ENCODE results near the gene C19orf12. TPM values are rescaled to one million over a fixed set of nuclear protein-coding genes. Genes with fewer than 3 reads are reported as not detected.
A peak's percentile ranks its signal among the peaks of the same experiment; 100 is the strongest.

The C19orf12 gene
- total RNA-seq, 1 experiment from 2014 or later, result 17.5 TPM

DNA sequence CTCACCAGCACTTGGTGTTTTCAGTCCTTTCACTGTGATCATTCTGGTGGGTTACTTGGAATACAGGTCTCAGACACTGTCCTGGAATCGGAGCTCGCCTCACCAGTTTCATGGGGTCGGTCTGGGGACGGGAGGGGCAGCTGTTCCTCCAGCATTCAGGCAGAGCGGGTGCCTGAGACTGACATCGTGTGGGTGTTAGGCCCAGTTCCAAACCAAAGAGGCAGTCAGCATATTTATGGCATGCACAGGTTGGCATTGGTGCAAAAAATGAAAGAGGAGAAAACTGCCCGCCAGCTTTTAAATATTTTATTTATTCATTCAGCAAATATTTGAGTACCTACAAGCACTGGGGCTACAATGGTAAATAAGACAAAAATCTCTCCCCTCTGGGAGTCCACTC is 29.7 kb downstream of the C19orf12 start:
- Histone ChIP-seq H3K23me2 (ENCODE audit: insufficient read length, low read depth, low read length, poor library complexity, severe bottlenecking) (no peaks in the 10 kb centered on the region), H3K23ac (ENCODE audit: insufficient read length, low read depth, low read length) (no peak overlapping the region), H4K5ac (ENCODE audit: insufficient read length, low read depth, low read length) (no peak overlapping the region), H4K20me1 (ENCODE audit: control insufficient read depth, insufficient read depth, insufficient read length) (no peaks in the 10 kb centered on the region), H2BK20ac (ENCODE audit: low read depth, low read length, poor library complexity, severe bottlenecking) (no peak overlapping the region), H2BK120ac (ENCODE audit: low read depth, low read length, poor library complexity, severe bottlenecking) (no peak overlapping the region), H3T11ph (ENCODE audit: low read length) (no peak overlapping the region), H3K4me2 (ENCODE audit: insufficient read depth, insufficient read length, low read length) (no peak overlapping the region), H3K4me1 (ENCODE audit: insufficient read depth, low read length) (no peaks in the 10 kb centered on the region), H3K4ac (ENCODE audit: low read depth, low read length) (no peak overlapping the region), H3K79me2 (ENCODE audit: insufficient read depth, low read length) (no peaks in the 10 kb centered on the region), H3K18ac (ENCODE audit: insufficient read length, low read depth, low read length) (no peak overlapping the region), H3K56ac (ENCODE audit: insufficient read length, low read depth, low read length) (no peak overlapping the region), H2BK15ac (ENCODE audit: low read depth, low read length) (no peak overlapping the region), H3K27me3 (ENCODE audit: insufficient read depth, low read length) (no peaks in the 10 kb centered on the region), H3K27ac (ENCODE audit: insufficient read length, low read depth, low read length) (no peak overlapping the region), H2AFZ (ENCODE audit: low read length) (no peak overlapping the region), H2AK5ac (ENCODE audit: insufficient read length, low read length) (no peak overlapping the region), H3K79me1 (ENCODE audit: insufficient read depth, low read depth, low read length, poor library complexity, severe bottlenecking) (no peaks in the 10 kb centered on the region), H3K9ac (ENCODE audit: extremely low read depth, insufficient read length, low read length) (no peak overlapping the region), H4K91ac (ENCODE audit: insufficient read length, low read depth, low read length) (no peak overlapping the region), H2BK5ac (ENCODE audit: insufficient read length, low read length) (no peak overlapping the region), H3K14ac (ENCODE audit: insufficient read depth, low read length) (no peak overlapping the region), H4K8ac (replicated peaks; ENCODE audit: insufficient read length, low read depth, low read length) (no peak overlapping the region), H3K9me3 (ENCODE audit: control insufficient read depth, low read depth, low read length) (no peaks in the 10 kb centered on the region), H2BK12ac (ENCODE audit: insufficient read length, low read depth, low read length) (no peak overlapping the region)
- Mint-ChIP-seq H3K27me3 (ENCODE audit: low read depth) (peaks cover 1% of the 10 kb centered on the region; the same call in 1 of the 2 replicates), H3K36me3 (ENCODE audit: insufficient read depth in 1 of 3, low read depth in 3 of 3) (peaks cover 0 to 4% (median 4%) of the 10 kb centered on the region in 3 experiments; a peak in 3 of 7 replicates), H3K4me1 (peaks cover 8 to 13% of the 10 kb centered on the region in 2 experiments), H3K4me3 (no peak overlapping the region), H3K27ac (peak overlapping the region in 1 of 3 experiments; percentile 92; a peak in 1 of 7 replicates), H3K9me3 (peaks cover 3 to 18% of the 10 kb centered on the region in 2 experiments; a peak in 4 of 5 replicates)
- no peak for DNase-seq
- TF ChIP-seq, protein P1, sequence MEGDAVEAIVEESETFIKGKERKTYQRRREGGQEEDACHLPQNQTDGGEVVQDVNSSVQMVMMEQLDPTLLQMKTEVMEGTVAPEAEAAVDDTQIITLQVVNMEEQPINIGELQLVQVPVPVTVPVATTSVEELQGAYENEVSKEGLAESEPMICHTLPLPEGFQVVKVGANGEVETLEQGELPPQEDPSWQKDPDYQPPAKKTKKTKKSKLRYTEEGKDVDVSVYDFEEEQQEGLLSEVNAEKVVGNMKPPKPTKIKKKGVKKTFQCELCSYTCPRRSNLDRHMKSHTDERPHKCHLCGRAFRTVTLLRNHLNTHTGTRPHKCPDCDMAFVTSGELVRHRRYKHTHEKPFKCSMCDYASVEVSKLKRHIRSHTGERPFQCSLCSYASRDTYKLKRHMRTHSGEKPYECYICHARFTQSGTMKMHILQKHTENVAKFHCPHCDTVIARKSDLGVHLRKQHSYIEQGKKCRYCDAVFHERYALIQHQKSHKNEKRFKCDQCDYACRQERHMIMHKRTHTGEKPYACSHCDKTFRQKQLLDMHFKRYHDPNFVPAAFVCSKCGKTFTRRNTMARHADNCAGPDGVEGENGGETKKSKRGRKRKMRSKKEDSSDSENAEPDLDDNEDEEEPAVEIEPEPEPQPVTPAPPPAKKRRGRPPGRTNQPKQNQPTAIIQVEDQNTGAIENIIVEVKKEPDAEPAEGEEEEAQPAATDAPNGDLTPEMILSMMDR (conservative IDR thresholded peaks at IDR 0.05), result no peak
- WGBS (ENCODE audit: extremely low coverage, insufficient read length, low lambda C conversion rate), result no CpG with 5 or more reads among the region's 7 CpGs
